ENCODE data around the gene ST6GAL1.

GRCh38 chr3:187120326-187120725 is 190.0 kb downstream of the ST6GAL1 start:
- no peak for TF ChIP-seq MAX (IDR thresholded peaks at IDR 0.05; ENCODE audit: low read depth)
- no peak for TF ChIP-seq NRF1 (IDR thresholded peaks at IDR 0.05; ENCODE audit: low read depth, low read length)
- TF ChIP-seq USF2 (IDR thresholded peaks at IDR 0.05; ENCODE audit: borderline replicate concordance, low read depth, low read length), result no peak

All from SK-N-SH (cell line).